ENCODE results near the gene ZRANB2. TPM values are rescaled to one million over a fixed set of nuclear protein-coding genes. Genes with fewer than 3 reads are reported as not detected.
A peak's percentile ranks its signal among the peaks of the same experiment; 100 is the strongest.

Gene ZRANB2
- polyA plus RNA-seq, 1 donor: 131 TPM

DNA sequence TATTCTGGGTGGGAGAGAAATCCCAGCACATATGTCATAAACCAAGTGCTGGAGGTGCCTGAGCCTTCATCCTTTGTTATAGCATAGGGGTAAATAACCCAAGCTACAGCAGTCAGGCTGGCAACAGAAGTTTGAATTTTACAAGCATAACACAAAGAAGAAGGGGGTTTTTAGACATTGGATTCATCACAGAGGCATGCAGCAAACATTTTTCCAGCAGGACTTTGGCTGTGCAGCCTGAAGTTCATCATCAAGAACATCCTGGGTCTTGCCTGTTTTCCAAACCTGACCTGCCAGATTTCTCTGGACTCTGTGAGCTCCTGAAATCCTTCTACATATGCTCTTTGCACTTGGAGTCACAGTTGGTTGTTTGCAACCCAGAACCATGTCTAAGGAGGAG is 49.4 kb downstream of the ZRANB2 start:
- Histone ChIP-seq H3K4me1 (ENCODE audit: control insufficient read depth, insufficient read depth, low read length) (no peaks in the 10 kb centered on the region), H3K27me3 (ENCODE audit: control insufficient read depth, insufficient read depth, low read length) (no peaks in the 10 kb centered on the region), H3K9me3 (ENCODE audit: control insufficient read depth, low read depth, low read length) (no peaks in the 10 kb centered on the region), H3K4me3 (ENCODE audit: low read length) (no peak overlapping the region), H3K27ac (ENCODE audit: low read length) (no peak overlapping the region), H3K36me3 (ENCODE audit: control insufficient read depth, insufficient read depth, low read length) (no peaks in the 10 kb centered on the region)
- no peak for DNase-seq

DNA sequence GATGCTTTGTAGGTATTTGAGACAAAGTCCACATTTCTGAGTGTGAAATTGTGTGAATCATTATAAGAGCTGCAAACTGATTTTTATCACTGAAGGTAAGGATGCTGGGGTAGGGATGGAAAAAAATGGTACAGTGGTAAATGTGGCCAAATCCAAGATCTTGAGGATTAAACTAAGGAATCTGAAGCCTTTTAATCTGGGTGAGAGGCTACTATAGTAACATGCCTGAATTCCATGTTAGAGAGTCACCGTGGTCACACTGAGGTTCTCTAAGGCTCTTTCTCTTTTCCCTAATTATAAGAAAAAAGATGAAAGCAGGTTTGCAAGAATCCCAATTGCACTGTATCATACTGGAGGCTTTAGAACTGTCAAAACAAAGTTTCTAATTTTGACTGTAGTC is 50.8 kb downstream of the ZRANB2 start:
- Histone ChIP-seq H3K4me3 (ENCODE audit: low read length) (no peak overlapping the region), H3K4me1 (ENCODE audit: control insufficient read depth, insufficient read depth, low read length) (no peaks in the 10 kb centered on the region), H3K9me3 (ENCODE audit: control insufficient read depth, low read depth, low read length) (no peaks in the 10 kb centered on the region), H3K36me3 (ENCODE audit: control insufficient read depth, insufficient read depth, low read length) (no peaks in the 10 kb centered on the region), H3K27ac (ENCODE audit: low read length) (no peak overlapping the region), H3K27me3 (ENCODE audit: control insufficient read depth, insufficient read depth, low read length) (no peaks in the 10 kb centered on the region)
- DNase-seq: no peak
- 60% methylated on average over 1 of the region's 1 CpG for WGBS (ENCODE audit: insufficient coverage, low lambda C conversion rate)

DNA sequence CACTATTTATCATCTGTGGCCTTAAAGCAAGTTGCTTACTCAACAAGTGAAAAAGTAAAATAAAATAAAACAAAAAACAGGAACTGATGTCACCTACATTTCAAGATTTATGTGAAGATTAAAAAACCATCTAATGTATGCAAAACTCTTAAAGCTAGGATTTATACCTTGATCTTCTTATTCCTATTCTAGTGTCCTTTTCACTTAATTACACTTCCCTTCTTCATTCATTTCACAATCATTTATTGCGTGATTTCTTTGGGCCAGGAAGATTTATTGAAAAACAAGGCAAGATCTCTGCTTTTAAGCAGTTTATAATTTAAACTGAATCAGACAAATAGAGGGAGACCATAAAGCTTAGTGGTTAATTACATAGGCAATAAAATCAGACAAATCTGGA is 51.9 kb downstream of the ZRANB2 start:
- WGBS (ENCODE audit: insufficient coverage, low lambda C conversion rate): 100% methylated on average over 1 of the region's 1 CpG
- Histone ChIP-seq H3K4me3 (ENCODE audit: low read length) (no peak overlapping the region), H3K27ac (ENCODE audit: low read length) (no peak overlapping the region), H3K4me1 (ENCODE audit: control insufficient read depth, insufficient read depth, low read length) (no peaks in the 10 kb centered on the region), H3K27me3 (ENCODE audit: control insufficient read depth, insufficient read depth, low read length) (no peaks in the 10 kb centered on the region), H3K36me3 (ENCODE audit: control insufficient read depth, insufficient read depth, low read length) (no peaks in the 10 kb centered on the region), H3K9me3 (ENCODE audit: control insufficient read depth, low read depth, low read length) (no peaks in the 10 kb centered on the region)
- DNase-seq: no peak

DNA sequence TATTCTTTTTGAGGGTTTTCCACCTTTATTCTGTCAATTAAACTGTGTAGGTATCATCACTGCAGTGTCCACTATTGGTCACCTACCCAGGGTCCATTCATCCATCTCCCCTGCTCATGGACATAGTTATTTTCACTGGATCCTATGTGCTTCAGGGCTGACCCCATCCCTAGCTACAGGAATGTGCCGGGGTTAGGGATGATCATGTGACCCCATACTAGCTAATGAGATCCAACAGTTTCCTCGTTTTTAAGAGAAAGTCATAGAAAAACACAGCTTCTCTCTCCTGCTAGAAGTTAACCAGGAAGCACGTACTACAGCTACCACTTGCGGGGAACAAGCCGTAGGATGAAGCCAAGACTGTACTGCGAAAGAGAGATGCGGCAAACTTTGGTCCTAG is 52.8 kb downstream of the ZRANB2 start:
- no peak for DNase-seq
- H3K4me3 ChIP-seq (ENCODE audit: low read length): no peak overlapping the region
- H3K36me3 ChIP-seq (ENCODE audit: control insufficient read depth, insufficient read depth, low read length): no peaks in the 10 kb centered on the region
- no peaks in the 10 kb centered on the region for H3K27me3 ChIP-seq (ENCODE audit: control insufficient read depth, insufficient read depth, low read length)
- H3K4me1 ChIP-seq (ENCODE audit: control insufficient read depth, insufficient read depth, low read length): no peaks in the 10 kb centered on the region
- H3K9me3 ChIP-seq (ENCODE audit: control insufficient read depth, low read depth, low read length): no peaks in the 10 kb centered on the region
- 100% methylated on average over 3 of the region's 7 CpGs for WGBS (ENCODE audit: insufficient coverage, low lambda C conversion rate)
- H3K27ac ChIP-seq (ENCODE audit: low read length): no peak overlapping the region

DNA sequence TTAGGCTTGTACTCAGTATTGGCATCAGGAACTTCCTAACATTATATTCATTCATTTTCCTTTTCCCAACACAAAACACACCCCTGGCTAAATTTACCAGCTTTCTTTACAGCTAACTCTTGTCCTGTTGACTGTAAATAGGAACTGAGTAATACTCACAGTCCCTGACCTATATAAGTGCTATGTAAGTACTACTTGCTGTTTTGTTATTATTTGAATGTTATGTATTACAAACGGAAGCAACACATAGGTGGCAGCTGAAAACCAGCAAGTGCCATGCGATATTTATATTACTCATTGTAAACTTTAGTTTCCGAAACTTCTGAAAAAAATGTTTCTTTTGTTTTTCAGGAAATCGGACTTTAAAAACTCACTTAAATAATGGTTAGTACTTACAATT is 54.7 kb downstream of the ZRANB2 start:
- H3K27ac ChIP-seq (ENCODE audit: low read length): no peak overlapping the region
- DNase-seq: no peak
- no peaks in the 10 kb centered on the region for H3K27me3 ChIP-seq (ENCODE audit: control insufficient read depth, insufficient read depth, low read length)
- no peaks in the 10 kb centered on the region for H3K4me1 ChIP-seq (ENCODE audit: control insufficient read depth, insufficient read depth, low read length)
- H3K4me3 ChIP-seq (ENCODE audit: low read length): no peak overlapping the region
- 90% methylated on average over 3 of the region's 4 CpGs for WGBS (ENCODE audit: insufficient coverage, low lambda C conversion rate)
- H3K9me3 ChIP-seq (ENCODE audit: control insufficient read depth, low read depth, low read length): no peaks in the 10 kb centered on the region
- H3K36me3 ChIP-seq (ENCODE audit: control insufficient read depth, insufficient read depth, low read length): no peaks in the 10 kb centered on the region

DNA sequence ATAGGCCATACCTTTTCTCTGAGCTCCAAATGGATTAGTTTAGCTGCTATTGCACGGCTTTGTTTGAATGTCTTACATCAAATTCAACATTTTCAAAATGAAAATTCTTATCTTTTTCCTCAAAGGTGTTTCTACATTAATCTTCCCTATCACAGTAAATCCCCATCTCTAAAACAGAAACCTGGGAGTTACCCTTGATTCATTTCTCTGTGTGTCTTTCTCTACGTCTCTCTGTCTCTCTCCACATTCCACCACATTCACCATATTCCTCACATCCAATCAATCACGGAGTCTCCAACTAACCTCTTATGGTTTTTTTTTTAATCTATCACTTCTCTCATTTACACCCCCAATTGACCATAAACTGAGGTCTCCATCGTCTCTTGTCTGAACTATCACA is 57.3 kb downstream of the ZRANB2 start:
- Histone ChIP-seq H3K9me3 (ENCODE audit: control insufficient read depth, low read depth, low read length) (no peaks in the 10 kb centered on the region), H3K4me3 (ENCODE audit: low read length) (no peak overlapping the region), H3K36me3 (ENCODE audit: control insufficient read depth, insufficient read depth, low read length) (no peaks in the 10 kb centered on the region), H3K27ac (ENCODE audit: low read length) (no peak overlapping the region), H3K27me3 (ENCODE audit: control insufficient read depth, insufficient read depth, low read length) (no peaks in the 10 kb centered on the region), H3K4me1 (ENCODE audit: control insufficient read depth, insufficient read depth, low read length) (no peaks in the 10 kb centered on the region)
- no peak for DNase-seq
- 55% methylated on average over 2 of the region's 4 CpGs for WGBS (ENCODE audit: insufficient coverage, low lambda C conversion rate)

DNA sequence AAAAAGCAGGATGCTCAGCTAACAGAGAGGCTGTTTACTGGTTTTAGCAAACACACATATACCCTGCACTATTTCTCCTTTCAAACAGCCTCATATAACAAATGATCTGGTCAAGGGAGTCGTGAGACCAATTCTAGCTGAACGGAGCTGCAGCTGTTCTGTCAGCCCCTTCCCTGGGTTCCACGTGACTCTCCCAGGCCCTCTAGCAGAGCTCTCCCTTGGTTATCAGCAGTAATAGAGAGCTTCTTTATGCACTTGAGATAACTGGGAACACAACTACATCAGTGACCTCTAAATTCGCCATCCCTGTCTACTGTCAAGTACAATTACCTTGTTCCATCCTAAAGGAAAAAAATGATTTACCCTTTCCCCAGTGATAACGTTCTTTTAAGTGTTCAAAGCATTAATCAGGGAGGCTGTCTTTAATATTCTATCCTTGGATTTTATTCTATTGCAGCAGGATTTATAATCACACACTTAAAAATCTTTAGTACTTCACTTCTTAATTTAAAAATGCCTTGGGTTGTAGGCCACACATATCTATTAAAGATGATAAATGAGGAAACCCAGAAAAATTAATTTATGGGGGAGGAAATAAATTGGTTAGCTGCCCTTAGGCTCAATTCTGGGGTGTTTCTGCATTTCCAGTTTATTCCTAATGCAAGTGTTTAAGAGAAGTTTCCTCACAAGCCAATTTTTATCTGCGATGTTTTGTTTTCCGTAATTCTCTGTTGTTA is 61.4 kb downstream of the ZRANB2 start:
- Histone ChIP-seq H3K4me1 (ENCODE audit: control insufficient read depth, insufficient read depth, low read length) (no peaks in the 10 kb centered on the region), H3K4me3 (ENCODE audit: low read length) (no peak overlapping the region), H3K27ac (ENCODE audit: low read length) (no peak overlapping the region), H3K36me3 (ENCODE audit: control insufficient read depth, insufficient read depth, low read length) (no peaks in the 10 kb centered on the region), H3K27me3 (ENCODE audit: control insufficient read depth, insufficient read depth, low read length) (no peaks in the 10 kb centered on the region), H3K9me3 (ENCODE audit: control insufficient read depth, low read depth, low read length) (no peaks in the 10 kb centered on the region)
- peak in 1 of 2 donors; percentile 4 for DNase-seq
- WGBS (ENCODE audit: insufficient coverage, low lambda C conversion rate): 50% methylated on average over 1 of the region's 7 CpGs

DNA sequence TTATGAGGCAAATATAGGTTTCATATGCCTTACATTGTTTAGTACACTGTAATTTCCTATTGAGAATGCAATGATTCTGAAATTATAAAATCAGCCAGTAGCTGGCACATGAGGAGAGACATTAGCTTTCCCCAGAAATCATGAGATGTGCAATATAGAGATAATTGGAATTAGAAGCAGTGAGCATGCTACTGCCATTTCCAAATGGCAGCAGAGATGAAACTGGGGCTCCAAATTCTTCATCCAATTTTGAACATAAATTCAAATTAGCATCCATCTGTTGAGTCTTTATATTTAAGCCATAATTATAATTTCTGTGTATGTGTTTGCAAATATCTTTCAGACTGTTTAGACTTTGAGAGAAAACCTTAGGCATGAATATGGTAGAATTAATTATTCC is 62.0 kb downstream of the ZRANB2 start:
- Histone ChIP-seq H3K4me1 (ENCODE audit: control insufficient read depth, insufficient read depth, low read length) (no peaks in the 10 kb centered on the region), H3K9me3 (ENCODE audit: control insufficient read depth, low read depth, low read length) (no peaks in the 10 kb centered on the region), H3K27me3 (ENCODE audit: control insufficient read depth, insufficient read depth, low read length) (no peaks in the 10 kb centered on the region), H3K36me3 (ENCODE audit: control insufficient read depth, insufficient read depth, low read length) (no peaks in the 10 kb centered on the region), H3K27ac (ENCODE audit: low read length) (no peak overlapping the region), H3K4me3 (ENCODE audit: low read length) (no peak overlapping the region)
- no peak for DNase-seq

DNA sequence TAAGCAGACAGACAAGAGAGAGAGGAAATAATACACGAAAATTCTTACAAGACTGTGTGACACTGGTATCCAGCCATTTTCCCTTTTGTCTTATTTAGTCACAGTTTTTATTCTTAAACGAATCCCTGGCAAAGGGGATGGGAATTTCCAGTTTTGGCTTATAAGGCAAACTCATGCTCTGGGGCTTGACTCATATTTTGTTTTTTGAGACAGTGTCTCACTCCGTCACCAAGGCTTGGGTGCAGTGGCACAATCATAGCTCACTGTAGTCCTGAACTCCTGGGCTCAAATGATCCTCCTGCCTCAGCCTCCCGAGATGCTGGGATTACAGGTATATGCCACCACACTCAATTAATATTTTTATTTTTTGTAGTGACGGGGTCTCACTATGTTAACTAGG is 65.1 kb downstream of the ZRANB2 start:
- no peaks in the 10 kb centered on the region for H3K4me1 ChIP-seq (ENCODE audit: control insufficient read depth, insufficient read depth, low read length)
- no peak overlapping the region for H3K4me3 ChIP-seq (ENCODE audit: low read length)
- no peaks in the 10 kb centered on the region for H3K27me3 ChIP-seq (ENCODE audit: control insufficient read depth, insufficient read depth, low read length)
- H3K36me3 ChIP-seq (ENCODE audit: control insufficient read depth, insufficient read depth, low read length): no peaks in the 10 kb centered on the region
- no peak overlapping the region for H3K27ac ChIP-seq (ENCODE audit: low read length)
- 100% methylated on average over 1 of the region's 5 CpGs for WGBS (ENCODE audit: insufficient coverage, low lambda C conversion rate)
- H3K9me3 ChIP-seq (ENCODE audit: control insufficient read depth, low read depth, low read length): no peaks in the 10 kb centered on the region
- DNase-seq: no peak

DNA sequence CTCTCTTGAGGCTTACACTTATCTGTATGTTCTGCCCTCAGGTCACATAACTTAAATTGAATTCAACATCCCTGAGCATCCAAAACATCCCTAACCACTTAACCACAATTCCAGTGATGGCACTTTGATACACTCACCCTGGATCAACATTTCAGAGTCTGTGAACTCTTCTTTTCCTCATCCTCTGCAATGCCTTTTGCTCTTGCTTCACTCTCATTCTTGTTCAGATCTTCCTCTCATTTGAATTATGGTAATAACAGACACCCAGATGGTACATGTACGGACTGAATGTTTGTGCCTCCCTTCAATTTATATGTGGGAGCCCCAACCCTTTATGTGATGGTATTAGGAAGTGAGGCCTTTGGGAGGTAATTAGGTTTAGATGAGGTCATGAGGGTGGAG is 66.7 kb downstream of the ZRANB2 start:
- WGBS (ENCODE audit: insufficient coverage, low lambda C conversion rate): no CpG with 5 or more reads among the region's 1 CpG
- no peak for DNase-seq
- H3K4me1 ChIP-seq (ENCODE audit: control insufficient read depth, insufficient read depth, low read length): no peaks in the 10 kb centered on the region

More for the DNA sequence above, 66.7 kb downstream of the ZRANB2 start:
- H3K27me3 ChIP-seq (ENCODE audit: control insufficient read depth, insufficient read depth, low read length): no peaks in the 10 kb centered on the region
- H3K4me3 ChIP-seq (ENCODE audit: low read length): no peak overlapping the region
- no peaks in the 10 kb centered on the region for H3K9me3 ChIP-seq (ENCODE audit: control insufficient read depth, low read depth, low read length)
- H3K27ac ChIP-seq (ENCODE audit: low read length): no peak overlapping the region
- no peaks in the 10 kb centered on the region for H3K36me3 ChIP-seq (ENCODE audit: control insufficient read depth, insufficient read depth, low read length)
